Sigmoid colon (tissue), 4 donors: ENCODE data around the gene VIL1.

ENCODE experiments used
- CTCF ChIP-seq, 4 experiments: fragments of 450-650 bp in 3 of 4; fragments of 200-600 bp in 1 of 4; IDR thresholded peaks; one replicate each; pipeline ENCODE4 v1.5.1; 2016 to 2019; ENCODE audit warnings: antibody characterized with exemption in 4 of 4, mild to moderate bottlenecking in 3 of 4, moderate library complexity in 2 of 4
- EP300 ChIP-seq, 4 donors: sonication (generic); formaldehyde crosslinking; IDR thresholded peaks; one replicate each; pipeline ENCODE4 v1.6.1; 2017; ENCODE audit warnings: antibody characterized with exemption in 4 of 4
- POLR2A ChIP-seq, 2 donors: fragments of 450-650 bp; IDR thresholded peaks; one replicate each; pipeline ENCODE4 v1.6.1; 2016; ENCODE audit warnings: antibody characterized with exemption in 2 of 2, mild to moderate bottlenecking in 2 of 2, moderate library complexity in 2 of 2
- POLR2AphosphoS5 ChIP-seq, 4 donors: sonication (generic); formaldehyde crosslinking; IDR thresholded peaks; one replicate each; pipeline ENCODE4 v1.6.1; 2017; ENCODE audit warnings: antibody characterized with exemption in 4 of 4

- TF ChIP-seq CTCF (IDR thresholded peaks at IDR 0.05) (no peak), POLR2A (IDR thresholded peaks at IDR 0.05) (no peak), EP300 (IDR thresholded peaks at IDR 0.05) (no peak), POLR2AphosphoS5 (IDR thresholded peaks at IDR 0.05) (no peak)
Measured at GRCh38 chr2:218428846-218429558, 10.1 kb downstream of the VIL1 start.
